GM23338 (cell line): ENCODE results near the gene RAD51B. TPM values are rescaled to one million over a fixed set of nuclear protein-coding genes. Genes with fewer than 3 reads are reported as not detected.

Experiments
- ATAC-seq: fragments of 200-7000 bp; cut with Tn5 transposase; 3 replicates; pipeline ENCODE4 v1.9.1; 2020
- DNase-seq: peaks from one replicate; pipeline ENCODE4 v3.0.0-alpha.2; 2015; ENCODE audit warnings: low spot score
- H2AFZ ChIP-seq: fragments of 200-600 bp; sonication (generic); 2 replicates; pipeline ENCODE4 v1.8.0; 2016; ENCODE audit warnings: antibody characterized with exemption, mild to moderate bottlenecking, moderate library complexity
- H3F3A ChIP-seq: fragments of 200-600 bp; sonication (generic); replicated peaks from 2 replicates; pipeline ENCODE4 v1.8.0; 2017; ENCODE audit warnings: antibody characterized with exemption, mixed run types, low read depth
- H3K27ac ChIP-seq: fragments of 200-600 bp; sonication (generic); 2 replicates; pipeline ENCODE4 v1.6.1; 2016; ENCODE audit warnings: low read depth
- H3K27me3 ChIP-seq: fragments of 200-600 bp; sonication (generic); 2 replicates; pipeline ENCODE4 v1.8.0; 2016; ENCODE audit warnings: mild to moderate bottlenecking, mixed run types, moderate library complexity; ENCODE audit not compliant: insufficient read depth
- H3K36me3 ChIP-seq: fragments of 200-600 bp; sonication (generic); 2 replicates; pipeline ENCODE4 v1.8.0; 2016; ENCODE audit warnings: mild to moderate bottlenecking; ENCODE audit not compliant: insufficient read depth
- H3K4me1 ChIP-seq: fragments of 200-600 bp; sonication (generic); 2 replicates; pipeline ENCODE4 v1.8.0; 2016; ENCODE audit warnings: mild to moderate bottlenecking, moderate library complexity; ENCODE audit not compliant: insufficient read depth
- H3K4me2 ChIP-seq: fragments of 200-600 bp; sonication (generic); 2 replicates; pipeline ENCODE4 v1.7.1; 2017; ENCODE audit warnings: mixed run types
- H3K4me3 ChIP-seq: fragments of 200-600 bp; sonication (generic); 2 replicates; pipeline ENCODE4 v1.6.1; 2016; ENCODE audit warnings: mixed run types
- H3K79me2 ChIP-seq: fragments of 200-600 bp; sonication (generic); replicated peaks from 2 replicates; pipeline ENCODE4 v1.8.0; 2017; ENCODE audit warnings: mild to moderate bottlenecking; ENCODE audit not compliant: insufficient read depth
- H3K9me2 ChIP-seq: fragments of 200-600 bp; sonication (generic); 2 replicates; pipeline ENCODE4 v1.8.0; 2017; ENCODE audit not compliant: insufficient read depth
- H4K20me1 ChIP-seq: fragments of 200-600 bp; sonication (generic); replicated peaks from 2 replicates; pipeline ENCODE4 v1.8.0; 2017; ENCODE audit warnings: mild to moderate bottlenecking; ENCODE audit not compliant: insufficient read depth
- H3K27ac Mint-ChIP-seq: 2 replicates; pipeline ENCODE4 v1.8.0; 2020; ENCODE audit warnings: inconsistent platforms, mild to moderate bottlenecking, moderate library complexity, mixed read lengths
- H3K27me3 Mint-ChIP-seq: 3 replicates; pipeline ENCODE4 v1.8.0; 2022; ENCODE audit warnings: low read depth, mild to moderate bottlenecking, moderate library complexity, mixed read lengths, inconsistent platforms; ENCODE audit not compliant: insufficient read depth, poor library complexity
- H3K36me3 Mint-ChIP-seq: 3 replicates; pipeline ENCODE4 v1.8.0; 2021; ENCODE audit warnings: low read depth, mild to moderate bottlenecking, inconsistent platforms, moderate library complexity, mixed read lengths
- H3K4me1 Mint-ChIP-seq: 3 replicates; pipeline ENCODE4 v1.8.0; 2020; ENCODE audit warnings: mild to moderate bottlenecking, inconsistent platforms, mixed read lengths
- H3K4me3 Mint-ChIP-seq: 3 replicates; pipeline ENCODE4 v1.8.0; 2021; ENCODE audit warnings: moderate library complexity, mild to moderate bottlenecking, inconsistent platforms, mixed read lengths
- H3K9me3 Mint-ChIP-seq: 3 replicates; pipeline ENCODE4 v1.8.0; 2020; ENCODE audit warnings: moderate library complexity, mild to moderate bottlenecking, inconsistent platforms, mixed read lengths
- CREB1 ChIP-seq: fragments of 250-450 bp; sonication (Bioruptor Pico); IDR thresholded peaks from 2 replicates; pipeline ENCODE4 v1.5.0; 2020; ENCODE audit warnings: low read depth, mild to moderate bottlenecking, moderate library complexity
- CTCF ChIP-seq, 2 experiments: fragments of 200-600 bp in 1 of 2; sonication (generic) in 1 of 2; conservative IDR thresholded peaks; 2 replicates each; pipeline versions ENCODE4 v1.5.1 to v1.6.1; 2016 to 2017; ENCODE audit warnings: antibody characterized with exemption in 2 of 2, low read depth in 2 of 2, mild to moderate bottlenecking in 2 of 2, moderate library complexity in 1 of 2
- EZH2 ChIP-seq: fragments of 200-600 bp; sonication (generic); IDR thresholded peaks from one replicate; pipeline ENCODE4 v1.8.0; 2017; ENCODE audit warnings: antibody characterized with exemption, mild to moderate bottlenecking, low read depth; ENCODE audit not compliant: unreplicated experiment
- JUNB ChIP-seq: IDR thresholded peaks from one replicate; pipeline ENCODE4 v1.6.1; 2016; ENCODE audit warnings: antibody characterized with exemption; ENCODE audit not compliant: unreplicated experiment
- NANOG ChIP-seq: IDR thresholded peaks from 2 replicates; pipeline ENCODE4 v1.6.1; 2016; ENCODE audit warnings: antibody characterized with exemption, borderline replicate concordance
- ZNF114 ChIP-seq: fragments of 250-450 bp; sonication (Bioruptor Pico); IDR thresholded peaks from 2 replicates; pipeline ENCODE4 v1.5.0; 2020; ENCODE audit warnings: mild to moderate bottlenecking, moderate library complexity
- polyA plus RNA-seq: library from polyadenylated mRNA; unstranded; fragments of >200 nt; fragmentation: Nextera tagmentation; extraction: Ambion mirVana; gene quantifications from 2 replicates; pipeline ENCODE4 v1.2.1, GENCODE V29; 2016
- total RNA-seq: library from RNA; depleted of rRNA; stranded (reverse); fragments of >200 nt; shearing (Covaris generic); gene quantifications from 2 replicates; pipeline ENCODE4 v1.2.3, GENCODE V29; 2014
- TF ChIP-seq, protein P1 (sequence below): IDR thresholded peaks from one replicate; pipeline ENCODE4 v1.6.1; 2018; ENCODE audit warnings: antibody characterized with exemption; ENCODE audit not compliant: unreplicated experiment

The RAD51B gene
- total and polyA plus RNA-seq, 2 experiments from 2014 or later: 15.7 to 29.1 TPM

DNA sequence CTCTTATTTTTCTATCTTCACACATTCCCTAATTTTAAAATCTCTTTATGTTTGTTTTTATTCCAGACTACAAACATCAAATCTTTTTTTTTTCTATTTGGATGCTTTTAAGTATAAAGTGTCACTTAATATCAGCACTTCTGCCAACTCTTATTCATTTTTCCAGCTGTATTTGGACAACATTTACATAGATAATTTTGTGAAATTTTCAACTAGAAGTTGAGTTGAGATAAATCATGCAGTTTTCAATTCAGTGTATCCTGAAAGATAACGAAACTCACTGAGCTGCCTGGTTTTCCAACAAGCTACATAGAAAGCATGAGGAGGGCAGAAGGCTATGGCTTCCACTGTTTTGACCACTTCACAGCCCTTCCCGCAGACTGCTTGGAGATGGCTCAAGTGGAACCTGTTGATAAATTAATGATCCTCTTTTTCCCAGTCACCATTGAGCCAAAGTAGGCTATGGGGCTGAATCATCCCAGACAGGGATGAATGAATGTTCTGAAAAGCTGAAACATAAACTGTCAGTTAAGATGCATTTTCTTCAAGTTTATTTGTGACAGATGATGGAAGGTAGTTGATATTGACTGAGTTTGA, 213.9 kb downstream of the RAD51B start (continued):
- TF ChIP-seq EZH2 (no peak), CTCF (conservative IDR thresholded peaks at IDR 0.05; ENCODE audit: low read depth in 2 of 2) (no peak)

GRCh38 chr14:68034896-68035295, 215.3 kb downstream of the RAD51B start:
- no peak for DNase-seq
- H3K27me3 ChIP-seq: no peaks in the 10 kb centered on the region
- TF ChIP-seq EZH2 (no peak), CTCF (conservative IDR thresholded peaks at IDR 0.05; ENCODE audit: low read depth in 2 of 2) (no peak), CREB1 (CRISPR knock-in tag) (no peak), ZNF114 (CRISPR knock-in tag) (no peak), JUNB (no peak), NANOG (no peak)
- TF ChIP-seq, protein P1, sequence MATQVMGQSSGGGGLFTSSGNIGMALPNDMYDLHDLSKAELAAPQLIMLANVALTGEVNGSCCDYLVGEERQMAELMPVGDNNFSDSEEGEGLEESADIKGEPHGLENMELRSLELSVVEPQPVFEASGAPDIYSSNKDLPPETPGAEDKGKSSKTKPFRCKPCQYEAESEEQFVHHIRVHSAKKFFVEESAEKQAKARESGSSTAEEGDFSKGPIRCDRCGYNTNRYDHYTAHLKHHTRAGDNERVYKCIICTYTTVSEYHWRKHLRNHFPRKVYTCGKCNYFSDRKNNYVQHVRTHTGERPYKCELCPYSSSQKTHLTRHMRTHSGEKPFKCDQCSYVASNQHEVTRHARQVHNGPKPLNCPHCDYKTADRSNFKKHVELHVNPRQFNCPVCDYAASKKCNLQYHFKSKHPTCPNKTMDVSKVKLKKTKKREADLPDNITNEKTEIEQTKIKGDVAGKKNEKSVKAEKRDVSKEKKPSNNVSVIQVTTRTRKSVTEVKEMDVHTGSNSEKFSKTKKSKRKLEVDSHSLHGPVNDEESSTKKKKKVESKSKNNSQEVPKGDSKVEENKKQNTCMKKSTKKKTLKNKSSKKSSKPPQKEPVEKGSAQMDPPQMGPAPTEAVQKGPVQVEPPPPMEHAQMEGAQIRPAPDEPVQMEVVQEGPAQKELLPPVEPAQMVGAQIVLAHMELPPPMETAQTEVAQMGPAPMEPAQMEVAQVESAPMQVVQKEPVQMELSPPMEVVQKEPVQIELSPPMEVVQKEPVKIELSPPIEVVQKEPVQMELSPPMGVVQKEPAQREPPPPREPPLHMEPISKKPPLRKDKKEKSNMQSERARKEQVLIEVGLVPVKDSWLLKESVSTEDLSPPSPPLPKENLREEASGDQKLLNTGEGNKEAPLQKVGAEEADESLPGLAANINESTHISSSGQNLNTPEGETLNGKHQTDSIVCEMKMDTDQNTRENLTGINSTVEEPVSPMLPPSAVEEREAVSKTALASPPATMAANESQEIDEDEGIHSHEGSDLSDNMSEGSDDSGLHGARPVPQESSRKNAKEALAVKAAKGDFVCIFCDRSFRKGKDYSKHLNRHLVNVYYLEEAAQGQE: no peak
- no peak for ATAC-seq
- Mint-ChIP-seq H3K27ac (no peak overlapping the region), H3K27me3 (no peaks in the 10 kb centered on the region), H3K4me3 (no peak overlapping the region), H3K4me1 (peaks cover 21% of the 10 kb centered on the region), H3K9me3 (peaks cover 18% of the 10 kb centered on the region), H3K36me3 (peaks cover 26% of the 10 kb centered on the region)
- no peak overlapping the region for H3K4me3 ChIP-seq
- H3K27ac ChIP-seq: no peak overlapping the region
- no peaks in the 10 kb centered on the region for H3K79me2 ChIP-seq
- no peaks in the 10 kb centered on the region; the same call in 1 of the 2 replicates for H3K36me3 ChIP-seq
- no peaks in the 10 kb centered on the region for H3F3A ChIP-seq
- no peaks in the 10 kb centered on the region for H3K9me2 ChIP-seq
- peaks cover 16% of the 10 kb centered on the region for H3K4me1 ChIP-seq
- no peak overlapping the region for H3K4me2 ChIP-seq
- H2AFZ ChIP-seq: no peak overlapping the region
- no peaks in the 10 kb centered on the region for H4K20me1 ChIP-seq
